Measurements from ENCODE around the gene NEUROG1. TPM values are rescaled to one million over a fixed set of nuclear protein-coding genes. Genes with fewer than 3 reads are reported as not detected.

Gene NEUROG1
- total RNA-seq, 1 donor from 2014 or later: not detected

GRCh38 chr5:135514116-135514515 lies 21.6 kb downstream of the NEUROG1 start:
- no peak for TF ChIP-seq POLR2AphosphoS5 (IDR thresholded peaks at IDR 0.05; ENCODE audit: insufficient read depth in 1 of 2, low read depth in 1 of 2)
- TF ChIP-seq CTCF (IDR thresholded peaks at IDR 0.05): no peak
- TF ChIP-seq POLR2A (IDR thresholded peaks at IDR 0.05): no peak
- Histone ChIP-seq H3K9me3 (no peaks in the 10 kb centered on the region), H3K4me3 (no peak overlapping the region), H3K4me1 (no peaks in the 10 kb centered on the region), H3K36me3 (no peaks in the 10 kb centered on the region), H3K27me3 (no peaks in the 10 kb centered on the region), H3K27ac (no peak overlapping the region)
- DNase-seq (ENCODE audit: extremely low spot score in 2 of 2): peak in 1 of 2 donors; percentile 34
- intact Hi-C loops (cut with DNase I): no loop called here

- Histone ChIP-seq H3K4me1 (peaks cover 12% of the 10 kb centered on the region), H3K36me3 (no peaks in the 10 kb centered on the region), H3K27me3 (no peaks in the 10 kb centered on the region), H3K27ac (no peak overlapping the region), H3K4me3 (no peak overlapping the region), H3K9me3 (no peaks in the 10 kb centered on the region)
- TF ChIP-seq CTCF (IDR thresholded peaks at IDR 0.05) (no peak), POLR2A (IDR thresholded peaks at IDR 0.05) (no peak), POLR2AphosphoS5 (IDR thresholded peaks at IDR 0.05; ENCODE audit: insufficient read depth in 1 of 2, low read depth in 1 of 2) (no peak)
- intact Hi-C loops (cut with DNase I): no loop called here
- peak in 1 of 2 donors; percentile 37 for DNase-seq (ENCODE audit: extremely low spot score in 2 of 2)
Observed at GRCh38 chr5:135511761-135512575, 23.8 kb downstream of the NEUROG1 start.

DNA sequence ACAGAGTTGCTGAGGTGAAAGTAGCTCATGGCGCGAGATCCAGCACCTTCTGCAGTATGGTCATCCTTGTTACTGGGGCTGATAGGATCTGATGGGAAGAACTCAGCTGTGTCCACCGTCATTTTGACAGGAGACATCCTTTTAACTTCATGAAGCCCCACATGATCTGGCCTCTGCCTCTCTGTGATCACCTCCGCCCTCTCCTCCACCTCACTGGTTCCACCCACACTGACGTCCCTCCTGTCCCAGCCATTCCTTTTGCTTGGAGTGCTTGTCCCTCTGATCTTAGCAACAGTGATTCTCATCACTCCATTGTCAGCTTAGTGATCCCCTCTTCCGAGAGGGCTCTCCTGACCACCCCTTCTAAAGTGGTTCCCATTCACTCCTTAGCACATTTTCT lies 25.8 kb downstream of the NEUROG1 start:
- H3K27ac ChIP-seq: no peak overlapping the region
- no peak for TF ChIP-seq POLR2AphosphoS5 (IDR thresholded peaks at IDR 0.05; ENCODE audit: insufficient read depth in 1 of 2, low read depth in 1 of 2)
- TF ChIP-seq CTCF (IDR thresholded peaks at IDR 0.05): no peak
- no peak for TF ChIP-seq POLR2A (IDR thresholded peaks at IDR 0.05)
- H3K4me1 ChIP-seq: peaks cover 12% of the 10 kb centered on the region
- H3K4me3 ChIP-seq: no peak overlapping the region
- intact Hi-C loops (cut with DNase I): no loop called here
- no peaks in the 10 kb centered on the region for H3K27me3 ChIP-seq
- peak; percentile 44 to 85 for DNase-seq (ENCODE audit: extremely low spot score in 2 of 2)
- no peaks in the 10 kb centered on the region for H3K9me3 ChIP-seq
- H3K36me3 ChIP-seq: no peaks in the 10 kb centered on the region

GRCh38 chr5:135508496-135509005 lies 27.2 kb downstream of the NEUROG1 start:
- Histone ChIP-seq H3K27me3 (no peaks in the 10 kb centered on the region), H3K27ac (no peak overlapping the region), H3K4me1 (peaks cover 12% of the 10 kb centered on the region), H3K4me3 (no peak overlapping the region), H3K9me3 (no peaks in the 10 kb centered on the region), H3K36me3 (no peaks in the 10 kb centered on the region)
- intact Hi-C loops (cut with DNase I): no loop called here
- no peak for TF ChIP-seq POLR2A (IDR thresholded peaks at IDR 0.05)
- TF ChIP-seq CTCF (IDR thresholded peaks at IDR 0.05): no peak
- no peak for TF ChIP-seq POLR2AphosphoS5 (IDR thresholded peaks at IDR 0.05; ENCODE audit: insufficient read depth in 1 of 2, low read depth in 1 of 2)
- peak; percentile 37 to 69 for DNase-seq (ENCODE audit: extremely low spot score in 2 of 2)

- TF ChIP-seq CTCF (IDR thresholded peaks at IDR 0.05) (no peak), POLR2A (IDR thresholded peaks at IDR 0.05) (no peak), POLR2AphosphoS5 (IDR thresholded peaks at IDR 0.05; ENCODE audit: insufficient read depth in 1 of 2, low read depth in 1 of 2) (peak in 1 of 2 donors; percentile 27)
- Histone ChIP-seq H3K4me3 (no peak overlapping the region), H3K27me3 (no peaks in the 10 kb centered on the region), H3K36me3 (no peaks in the 10 kb centered on the region), H3K4me1 (peaks cover 12% of the 10 kb centered on the region), H3K9me3 (no peaks in the 10 kb centered on the region), H3K27ac (no peak overlapping the region)
- intact Hi-C loops (cut with DNase I): no loop called here
- no peak for DNase-seq (ENCODE audit: extremely low spot score in 2 of 2)
Observed at GRCh38 chr5:135505973-135506372, 29.8 kb downstream of the NEUROG1 start.
